Measurements from ENCODE around the gene POU6F2. TPM values are rescaled to one million over a fixed set of nuclear protein-coding genes. Genes with fewer than 3 reads are reported as not detected.

The POU6F2 gene
- total RNA-seq, 1 experiment from 2014 or later, result 0.27 TPM

DNA sequence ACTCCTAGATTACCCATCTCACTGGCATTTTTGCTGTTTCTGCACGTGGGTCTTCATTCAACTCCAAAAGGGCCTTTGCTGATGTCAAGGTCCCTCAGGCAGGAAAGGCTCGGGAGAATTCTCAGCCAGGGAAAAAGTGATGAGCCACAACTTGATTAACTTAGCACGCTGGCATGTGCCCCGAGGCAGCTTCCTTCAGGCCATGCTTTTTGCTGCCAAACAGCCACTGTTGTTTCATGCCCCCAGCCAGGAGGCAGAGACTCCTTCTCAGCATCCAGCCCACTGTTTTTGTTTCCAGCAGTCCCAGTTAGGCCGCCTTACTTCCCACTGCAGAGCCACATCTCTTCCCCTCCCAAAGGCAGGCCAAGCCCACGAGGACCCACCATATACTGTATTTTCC lies 322.0 kb downstream of the POU6F2 start (continued):
- TF ChIP-seq ELF1 (IDR thresholded peaks at IDR 0.05; ENCODE audit: borderline replicate concordance, low read depth) (no peak), SP1 (IDR thresholded peaks at IDR 0.05; ENCODE audit: low read depth) (no peak), ZFX (IDR thresholded peaks at IDR 0.05) (no peak)

- Histone ChIP-seq H3K9me3 (ENCODE audit: control insufficient read depth in 1 of 2, insufficient read depth in 1 of 2, low read depth in 1 of 2, low read length in 2 of 2) (no peaks in the 10 kb centered on the region), H2AFZ (ENCODE audit: low read depth, low read length, poor library complexity, severe bottlenecking) (no peak overlapping the region), H3K79me2 (ENCODE audit: insufficient read depth, low read length) (no peaks in the 10 kb centered on the region), H3K4me1 (ENCODE audit: control insufficient read depth in 1 of 2, insufficient read depth in 2 of 2, low read length in 2 of 2) (no peaks in the 10 kb centered on the region), H3K4me2 (ENCODE audit: low read length) (no peak overlapping the region), H4K20me1 (ENCODE audit: insufficient read depth) (no peaks in the 10 kb centered on the region), H3K36me3 (ENCODE audit: control insufficient read depth in 1 of 2, insufficient read depth in 2 of 2, low read length in 2 of 2) (no peaks in the 10 kb centered on the region), H3K9ac (ENCODE audit: low read length) (no peak overlapping the region), H3K4me3 (replicated peaks in 1 of 2; ENCODE audit: low read depth in 1 of 2, low read length in 2 of 2) (no peak overlapping the region), H3K27me3 (ENCODE audit: insufficient read depth, low read length) (peaks cover 27% of the 10 kb centered on the region), H3K27ac (ENCODE audit: low read depth, low read length) (no peak overlapping the region), H3K9me2 (ENCODE audit: insufficient read depth) (no peaks in the 10 kb centered on the region)
- RAD21 ChIA-PET (ENCODE audit: low non-redundant PET in 1 of 2, low total read pairs in 2 of 2, uncharacterized antibody in 2 of 2, unreplicated experiment in 2 of 2), result no interaction called here
- BruUV-seq (replicated peaks), result no TSS peak
- intact Hi-C loops (cut with micrococcal nuclease), result no loop called here
- POLR2A ChIA-PET, result no interaction called here
- ATAC-seq (no peak), DNase-seq (ENCODE audit: low read depth, low spot score) (no peak)
- no peak for TF ChIP-seq FOSL1 (IDR thresholded peaks at IDR 0.05; ENCODE audit: low read depth)
- TF ChIP-seq EZH2phosphoT487 (IDR thresholded peaks at IDR 0.05; ENCODE audit: borderline replicate concordance), result no peak
- TF ChIP-seq SP1 (IDR thresholded peaks at IDR 0.05; ENCODE audit: low read depth), result no peak
- TF ChIP-seq, protein P1, sequence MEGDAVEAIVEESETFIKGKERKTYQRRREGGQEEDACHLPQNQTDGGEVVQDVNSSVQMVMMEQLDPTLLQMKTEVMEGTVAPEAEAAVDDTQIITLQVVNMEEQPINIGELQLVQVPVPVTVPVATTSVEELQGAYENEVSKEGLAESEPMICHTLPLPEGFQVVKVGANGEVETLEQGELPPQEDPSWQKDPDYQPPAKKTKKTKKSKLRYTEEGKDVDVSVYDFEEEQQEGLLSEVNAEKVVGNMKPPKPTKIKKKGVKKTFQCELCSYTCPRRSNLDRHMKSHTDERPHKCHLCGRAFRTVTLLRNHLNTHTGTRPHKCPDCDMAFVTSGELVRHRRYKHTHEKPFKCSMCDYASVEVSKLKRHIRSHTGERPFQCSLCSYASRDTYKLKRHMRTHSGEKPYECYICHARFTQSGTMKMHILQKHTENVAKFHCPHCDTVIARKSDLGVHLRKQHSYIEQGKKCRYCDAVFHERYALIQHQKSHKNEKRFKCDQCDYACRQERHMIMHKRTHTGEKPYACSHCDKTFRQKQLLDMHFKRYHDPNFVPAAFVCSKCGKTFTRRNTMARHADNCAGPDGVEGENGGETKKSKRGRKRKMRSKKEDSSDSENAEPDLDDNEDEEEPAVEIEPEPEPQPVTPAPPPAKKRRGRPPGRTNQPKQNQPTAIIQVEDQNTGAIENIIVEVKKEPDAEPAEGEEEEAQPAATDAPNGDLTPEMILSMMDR (IDR thresholded peaks at IDR 0.05 in 2 of 3, conservative IDR thresholded peaks at IDR 0.05 in 1 of 3; ENCODE audit: borderline replicate concordance in 1 of 3, insufficient read depth in 1 of 3, low read depth in 2 of 3, low read length in 2 of 3), result no peak
- no peak for TF ChIP-seq SIN3A (IDR thresholded peaks at IDR 0.05; ENCODE audit: low read depth)
- TF ChIP-seq, protein P2, sequence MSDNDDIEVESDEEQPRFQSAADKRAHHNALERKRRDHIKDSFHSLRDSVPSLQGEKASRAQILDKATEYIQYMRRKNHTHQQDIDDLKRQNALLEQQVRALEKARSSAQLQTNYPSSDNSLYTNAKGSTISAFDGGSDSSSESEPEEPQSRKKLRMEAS (IDR thresholded peaks at IDR 0.05), result no peak
- TF ChIP-seq EZH2 (IDR thresholded peaks at IDR 0.05), result no peak
- TF ChIP-seq TCF7L2 (IDR thresholded peaks at IDR 0.05; ENCODE audit: borderline replicate concordance, extremely low read depth, insufficient read depth, insufficient read length), result no peak
- TF ChIP-seq ZNF274 (IDR thresholded peaks at IDR 0.05; ENCODE audit: low read depth, low read length), result no peak
- TF ChIP-seq ZBTB33 (IDR thresholded peaks at IDR 0.05; ENCODE audit: extremely low read depth, insufficient replicate concordance, low read length), result no peak
- no peak for TF ChIP-seq SRF (IDR thresholded peaks at IDR 0.05; ENCODE audit: low read depth)
- TF ChIP-seq RAD21 (IDR thresholded peaks at IDR 0.05; ENCODE audit: low read depth), result no peak
- TF ChIP-seq ZFX (IDR thresholded peaks at IDR 0.05), result no peak
- CTCF ChIA-PET, result no interaction called here
Observed at GRCh38 chr7:39300276-39300675, 322.6 kb downstream of the POU6F2 start.
